T-helper 1 cell treated with Interleukin-12 subunit alpha and Interleukin-12 subunit beta and Interleukin-4 antibody, amounts not matched to agents 30 μg/mL and 1 μg/mL, for 36 hours (primary cell): Measurements from ENCODE around the gene PDZRN3.

Experiments used
- H3K27ac Mint-ChIP-seq: one replicate; pipeline ENCODE4 v1.8.0; 2021; ENCODE audit warnings: mild to moderate bottlenecking, mixed read lengths
- H3K27me3 Mint-ChIP-seq: one replicate; pipeline ENCODE4 v1.8.0; 2021; ENCODE audit warnings: low read depth, mixed read lengths
- H3K36me3 Mint-ChIP-seq: one replicate; pipeline ENCODE4 v1.8.0; 2021; ENCODE audit warnings: low read depth, mixed read lengths
- H3K4me1 Mint-ChIP-seq: one replicate; pipeline ENCODE4 v1.8.0; 2021; ENCODE audit warnings: low read depth, mixed read lengths
- H3K4me3 Mint-ChIP-seq: one replicate; pipeline ENCODE4 v1.8.0; 2021; ENCODE audit warnings: mild to moderate bottlenecking, moderate library complexity, mixed read lengths
- H3K9me3 Mint-ChIP-seq: one replicate; pipeline ENCODE4 v1.8.0; 2021; ENCODE audit warnings: mixed read lengths

PDZRN3 gene

DNA sequence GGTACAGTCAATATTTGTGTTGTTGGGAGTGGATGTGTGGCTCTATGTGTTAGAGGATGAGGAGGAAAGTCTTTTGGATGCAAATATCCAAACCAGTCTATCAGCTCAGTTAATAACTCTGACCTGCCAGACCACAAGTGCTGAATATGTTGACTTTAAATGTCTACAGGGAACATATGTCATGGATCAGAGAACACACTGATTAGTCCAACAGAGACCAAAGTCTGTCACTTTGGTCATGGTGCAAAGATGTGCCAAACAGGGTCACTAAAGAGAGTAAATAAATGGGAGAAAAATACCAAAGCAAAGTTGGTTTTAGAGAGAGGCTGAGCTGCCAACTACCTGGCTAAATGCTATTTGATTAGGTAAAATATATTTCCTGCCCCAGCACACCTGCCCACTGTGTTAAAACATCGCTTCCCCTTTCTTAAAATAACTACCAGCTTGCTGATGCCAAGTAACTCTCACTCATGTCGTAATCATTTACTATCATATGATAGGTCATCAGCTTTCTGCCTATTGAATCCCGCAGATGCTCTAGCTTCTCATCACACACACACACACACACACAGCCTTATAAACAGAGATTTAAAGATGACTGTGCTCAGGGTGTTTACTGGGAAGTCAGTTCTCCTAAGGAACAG lies 173.3 kb downstream of the PDZRN3 start:
- H3K36me3 Mint-ChIP-seq = no peaks in the 10 kb centered on the region
- H3K4me1 Mint-ChIP-seq = no peaks in the 10 kb centered on the region
- H3K9me3 Mint-ChIP-seq = no peaks in the 10 kb centered on the region
- no peak overlapping the region for H3K27ac Mint-ChIP-seq
- no peaks in the 10 kb centered on the region for H3K27me3 Mint-ChIP-seq
- no peak overlapping the region for H3K4me3 Mint-ChIP-seq

DNA sequence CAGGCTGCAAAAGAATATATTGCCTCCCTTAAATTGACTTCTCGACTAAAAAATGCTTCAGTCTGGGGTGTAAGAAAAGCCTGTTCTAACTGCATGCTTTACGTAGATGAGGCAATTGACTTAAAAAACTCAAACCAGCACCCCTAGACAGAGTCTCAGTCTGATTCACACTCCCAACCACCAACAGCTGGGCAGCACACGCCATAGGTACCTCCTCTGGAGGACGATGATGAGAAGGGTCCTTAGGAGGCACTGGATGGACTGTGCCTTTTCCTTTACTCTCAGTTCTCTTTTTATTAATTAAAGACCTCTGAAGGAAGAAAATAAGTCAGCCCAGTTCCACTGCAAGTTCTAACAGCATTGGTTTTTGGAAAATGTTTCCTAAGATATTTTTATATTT lies 175.0 kb downstream of the PDZRN3 start:
- Mint-ChIP-seq H3K27ac (no peak overlapping the region), H3K9me3 (no peaks in the 10 kb centered on the region), H3K27me3 (no peaks in the 10 kb centered on the region), H3K36me3 (no peaks in the 10 kb centered on the region), H3K4me1 (no peaks in the 10 kb centered on the region), H3K4me3 (no peak overlapping the region)

DNA sequence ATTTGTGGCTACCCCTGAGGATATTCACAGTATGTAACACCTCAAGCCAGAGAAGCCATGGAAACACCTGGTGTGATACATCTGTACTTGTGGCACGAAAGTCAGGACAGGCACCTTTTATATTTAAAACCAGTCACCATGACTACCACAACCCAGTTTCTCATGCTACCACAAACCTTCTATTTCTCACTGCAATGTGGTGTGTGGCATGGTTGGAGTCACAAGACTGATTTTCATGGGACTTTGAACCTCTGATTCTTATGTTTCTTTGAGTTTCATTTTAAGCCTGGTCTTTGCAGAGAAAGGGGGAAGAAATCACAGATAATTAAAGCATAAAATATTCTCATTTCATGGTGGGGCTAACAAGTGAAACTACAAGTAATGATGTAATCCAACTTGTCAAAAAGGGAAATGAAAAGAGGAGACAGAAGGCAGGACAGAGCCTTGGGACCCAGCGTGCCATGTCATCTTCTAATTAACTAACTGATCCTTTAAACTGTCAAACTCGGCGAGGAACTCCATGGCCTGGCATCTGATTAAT lies 175.9 kb downstream of the PDZRN3 start:
- Mint-ChIP-seq H3K4me1 (no peaks in the 10 kb centered on the region), H3K4me3 (no peak overlapping the region), H3K27ac (no peak overlapping the region), H3K27me3 (no peaks in the 10 kb centered on the region), H3K36me3 (no peaks in the 10 kb centered on the region), H3K9me3 (no peaks in the 10 kb centered on the region)

DNA sequence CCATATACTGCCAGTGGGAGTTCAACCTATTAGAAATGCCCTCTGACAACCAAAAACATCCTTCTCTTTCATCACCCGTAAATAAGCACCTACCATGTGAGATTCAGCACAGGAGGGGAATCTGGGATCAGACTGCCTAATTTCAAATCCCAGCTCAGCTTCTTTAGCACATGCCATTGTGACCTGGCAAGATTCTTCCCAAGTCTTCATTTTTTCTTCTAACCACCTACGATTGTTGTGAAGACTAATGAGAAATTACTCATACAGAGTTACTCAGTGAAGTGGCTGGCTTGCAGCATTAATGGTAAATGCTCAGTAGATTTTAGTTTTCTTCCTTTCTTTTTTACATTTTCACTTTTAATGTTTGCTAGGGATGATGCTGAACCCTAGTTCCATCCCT lies 176.7 kb downstream of the PDZRN3 start:
- no peak overlapping the region for H3K4me3 Mint-ChIP-seq
- H3K4me1 Mint-ChIP-seq = no peaks in the 10 kb centered on the region
- H3K27me3 Mint-ChIP-seq = no peaks in the 10 kb centered on the region
- no peak overlapping the region for H3K27ac Mint-ChIP-seq
- no peaks in the 10 kb centered on the region for H3K9me3 Mint-ChIP-seq
- H3K36me3 Mint-ChIP-seq = no peaks in the 10 kb centered on the region

DNA sequence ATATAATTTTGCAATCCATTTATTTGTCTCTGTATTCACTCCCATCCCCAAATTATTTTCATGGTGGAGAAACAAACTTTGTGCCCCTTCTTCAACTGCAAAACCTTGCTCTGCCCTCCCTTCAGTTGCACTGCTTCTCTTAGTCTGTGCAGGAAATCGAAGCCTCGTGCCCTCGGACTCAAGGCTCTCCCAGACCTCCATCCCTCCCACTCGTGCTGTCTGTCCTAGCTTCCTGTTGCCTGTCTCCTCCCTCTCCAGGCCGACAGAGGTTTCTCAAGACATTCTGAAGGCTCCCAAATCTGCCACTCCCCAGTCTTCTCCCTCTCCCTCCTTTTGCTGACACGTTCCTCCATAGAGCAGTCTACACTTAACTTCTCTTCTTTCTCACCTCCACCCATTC lies 177.6 kb downstream of the PDZRN3 start:
- H3K36me3 Mint-ChIP-seq = no peaks in the 10 kb centered on the region
- no peak overlapping the region for H3K27ac Mint-ChIP-seq
- no peaks in the 10 kb centered on the region for H3K4me1 Mint-ChIP-seq
- H3K9me3 Mint-ChIP-seq = no peaks in the 10 kb centered on the region
- H3K27me3 Mint-ChIP-seq = no peaks in the 10 kb centered on the region
- H3K4me3 Mint-ChIP-seq = no peak overlapping the region

DNA sequence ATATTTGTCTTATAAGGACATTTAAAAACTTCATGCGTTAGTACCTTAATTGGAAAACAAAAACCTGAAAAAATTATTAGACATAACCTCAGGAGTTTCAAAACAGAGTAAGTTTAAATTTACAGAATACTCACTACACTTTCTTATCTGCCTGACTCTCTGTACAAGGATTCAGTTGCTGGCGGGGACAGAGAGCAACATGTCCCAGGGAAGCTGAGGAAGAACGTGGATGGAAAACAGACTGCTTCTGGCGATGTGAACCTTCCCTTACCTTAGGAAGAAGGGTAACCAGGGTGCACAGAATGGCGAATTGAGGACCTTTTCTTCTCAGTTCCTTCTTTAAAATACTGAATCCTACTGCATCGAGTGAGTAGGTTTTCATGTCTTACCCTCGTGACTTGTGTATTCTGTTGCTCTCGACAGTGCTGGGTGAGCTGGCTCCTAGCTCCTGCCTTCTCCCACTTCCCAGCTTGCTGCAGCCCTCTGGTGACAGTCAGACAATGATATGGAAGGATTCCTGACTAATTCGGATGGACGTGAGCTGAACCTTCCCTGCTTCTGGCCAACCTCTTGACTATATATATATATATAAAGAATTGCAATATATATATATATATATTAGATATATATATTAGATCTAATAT lies 178.2 kb downstream of the PDZRN3 start:
- no peaks in the 10 kb centered on the region for H3K36me3 Mint-ChIP-seq
- no peaks in the 10 kb centered on the region for H3K4me1 Mint-ChIP-seq
- H3K4me3 Mint-ChIP-seq = no peak overlapping the region
- no peaks in the 10 kb centered on the region for H3K9me3 Mint-ChIP-seq
- H3K27ac Mint-ChIP-seq = no peak overlapping the region
- no peaks in the 10 kb centered on the region for H3K27me3 Mint-ChIP-seq

DNA sequence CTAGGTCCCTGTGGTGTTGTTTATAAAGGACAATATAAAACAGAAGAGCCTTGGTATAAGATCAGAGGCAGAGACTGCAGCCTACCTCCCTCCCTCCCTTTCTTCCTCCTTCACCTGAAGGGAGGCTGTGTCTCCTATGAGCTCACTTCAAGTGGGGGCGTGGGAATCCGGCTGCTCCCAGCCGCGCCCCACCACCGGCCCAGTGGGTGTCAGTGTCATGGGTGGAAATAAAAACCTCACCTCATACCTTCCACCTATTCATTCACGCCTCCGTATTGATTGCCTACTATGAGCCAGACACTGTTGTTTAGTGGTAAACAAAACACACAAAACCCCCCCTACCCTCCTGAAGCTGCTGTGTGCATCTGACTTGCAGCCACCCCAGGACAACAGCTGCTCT lies 181.9 kb downstream of the PDZRN3 start:
- Mint-ChIP-seq H3K27me3 (no peaks in the 10 kb centered on the region), H3K27ac (no peak overlapping the region), H3K9me3 (no peaks in the 10 kb centered on the region), H3K4me3 (no peak overlapping the region), H3K36me3 (no peaks in the 10 kb centered on the region), H3K4me1 (no peaks in the 10 kb centered on the region)

DNA sequence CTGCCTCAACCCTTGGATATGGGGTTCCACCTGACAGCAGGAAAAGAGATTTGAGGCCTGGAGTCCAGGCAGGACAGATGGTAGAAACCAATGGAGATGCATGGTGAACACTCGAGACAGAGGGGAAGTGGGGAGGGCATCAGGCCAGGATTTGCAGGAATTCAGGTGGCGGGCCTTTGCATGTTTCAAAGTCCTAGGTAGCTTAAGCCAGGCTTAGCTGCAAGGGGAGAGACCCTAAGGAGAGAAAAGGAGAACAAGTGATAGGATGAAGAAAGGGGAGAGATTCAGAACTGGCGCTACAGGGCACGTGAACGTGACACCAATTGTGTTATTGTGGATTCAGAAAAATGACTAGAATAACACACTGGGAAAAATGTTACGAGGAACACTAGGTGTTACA lies 182.6 kb downstream of the PDZRN3 start:
- H3K4me1 Mint-ChIP-seq = no peaks in the 10 kb centered on the region

DNA sequence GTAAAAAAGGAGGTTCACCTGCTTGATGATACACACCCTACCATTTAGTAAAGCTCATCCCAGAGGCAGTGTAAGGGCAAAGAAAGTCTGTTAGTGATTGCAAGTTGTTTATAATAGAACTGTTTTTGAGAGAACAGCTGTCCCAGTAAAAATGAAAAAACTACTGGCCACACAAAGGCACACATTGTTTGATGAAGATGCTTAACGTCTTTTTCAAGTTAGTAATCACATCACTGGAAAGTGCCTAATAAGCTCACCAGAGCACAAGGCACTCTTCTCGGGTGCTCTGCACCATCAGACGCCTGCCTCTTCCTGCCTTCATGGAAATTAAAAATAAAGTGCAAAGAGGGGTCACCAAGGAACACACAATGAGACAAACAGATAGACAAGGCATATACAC lies 186.9 kb downstream of the PDZRN3 start:
- H3K4me3 Mint-ChIP-seq = no peak overlapping the region
- no peak overlapping the region for H3K27ac Mint-ChIP-seq
- H3K9me3 Mint-ChIP-seq = no peaks in the 10 kb centered on the region
- no peaks in the 10 kb centered on the region for H3K4me1 Mint-ChIP-seq
- H3K27me3 Mint-ChIP-seq = no peaks in the 10 kb centered on the region
- H3K36me3 Mint-ChIP-seq = no peaks in the 10 kb centered on the region

More for the DNA sequence above, 182.6 kb downstream of the PDZRN3 start:
- Mint-ChIP-seq H3K27me3 (no peaks in the 10 kb centered on the region), H3K9me3 (no peaks in the 10 kb centered on the region), H3K36me3 (no peaks in the 10 kb centered on the region), H3K4me3 (no peak overlapping the region), H3K27ac (no peak overlapping the region)

DNA sequence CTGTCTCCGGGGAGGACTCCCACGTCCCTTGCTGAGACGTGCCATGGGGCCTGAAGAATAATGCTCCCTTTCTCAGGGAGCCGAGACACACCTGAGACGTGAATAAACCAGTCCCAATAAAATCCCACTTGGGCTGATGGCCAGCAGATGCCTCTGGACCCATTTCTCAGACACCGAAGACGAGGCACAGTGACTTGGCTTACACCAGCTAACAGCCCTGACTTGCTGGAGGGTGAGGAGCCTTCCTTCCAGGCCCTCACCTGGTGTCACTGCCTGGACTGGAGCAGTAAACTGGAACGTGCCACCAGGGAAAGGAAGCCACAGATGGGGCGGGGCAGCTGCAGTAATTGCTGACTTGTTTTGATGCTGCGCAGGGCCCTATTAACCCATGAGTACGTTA lies 189.7 kb downstream of the PDZRN3 start:
- no peaks in the 10 kb centered on the region for H3K9me3 Mint-ChIP-seq
- no peaks in the 10 kb centered on the region for H3K27me3 Mint-ChIP-seq
- no peak overlapping the region for H3K4me3 Mint-ChIP-seq
- H3K36me3 Mint-ChIP-seq = no peaks in the 10 kb centered on the region
- H3K27ac Mint-ChIP-seq = no peak overlapping the region
- no peaks in the 10 kb centered on the region for H3K4me1 Mint-ChIP-seq

DNA sequence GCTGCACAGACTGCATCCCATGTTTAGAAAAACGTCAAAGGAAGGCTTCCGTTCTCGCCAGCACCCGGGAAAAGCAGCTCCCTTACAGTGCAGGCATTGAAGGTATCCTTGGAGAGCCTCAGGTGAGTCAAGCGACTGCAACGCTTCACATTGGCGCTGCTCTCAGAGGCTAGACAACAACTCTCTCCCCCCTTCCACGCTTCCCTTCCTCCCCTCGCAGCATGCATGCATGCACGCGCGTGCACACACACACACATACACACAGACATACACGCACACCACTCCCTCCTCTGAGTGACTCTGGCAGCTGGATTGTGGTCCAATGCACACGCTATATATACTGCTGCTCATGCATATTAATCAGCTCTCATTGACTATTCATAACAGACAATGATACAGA lies 191.1 kb downstream of the PDZRN3 start:
- Mint-ChIP-seq H3K4me3 (no peak overlapping the region), H3K36me3 (no peaks in the 10 kb centered on the region), H3K9me3 (no peaks in the 10 kb centered on the region), H3K27me3 (no peaks in the 10 kb centered on the region), H3K27ac (no peak overlapping the region), H3K4me1 (no peaks in the 10 kb centered on the region)

DNA sequence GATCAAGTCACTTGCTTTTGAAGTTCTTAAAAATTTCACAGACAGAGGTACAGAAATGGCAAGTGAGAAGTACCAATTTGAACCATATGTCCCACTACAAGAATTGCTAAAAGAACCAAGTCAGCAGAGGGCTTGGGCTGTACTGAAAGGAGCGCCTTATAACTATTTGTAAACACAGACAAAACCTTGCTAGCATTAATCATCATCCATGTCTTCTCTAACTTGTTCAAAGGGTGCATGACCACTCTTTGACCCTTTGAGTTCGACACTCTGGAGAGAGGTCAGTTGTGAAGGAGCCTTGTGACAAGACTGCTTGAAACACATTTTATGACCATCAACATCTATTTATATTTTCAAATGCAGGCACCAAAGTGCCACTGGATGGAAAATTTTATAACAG lies 191.7 kb downstream of the PDZRN3 start:
- H3K9me3 Mint-ChIP-seq = no peaks in the 10 kb centered on the region
- H3K27me3 Mint-ChIP-seq = no peaks in the 10 kb centered on the region
- no peaks in the 10 kb centered on the region for H3K36me3 Mint-ChIP-seq
- no peak overlapping the region for H3K4me3 Mint-ChIP-seq
- H3K4me1 Mint-ChIP-seq = no peaks in the 10 kb centered on the region
- no peak overlapping the region for H3K27ac Mint-ChIP-seq

DNA sequence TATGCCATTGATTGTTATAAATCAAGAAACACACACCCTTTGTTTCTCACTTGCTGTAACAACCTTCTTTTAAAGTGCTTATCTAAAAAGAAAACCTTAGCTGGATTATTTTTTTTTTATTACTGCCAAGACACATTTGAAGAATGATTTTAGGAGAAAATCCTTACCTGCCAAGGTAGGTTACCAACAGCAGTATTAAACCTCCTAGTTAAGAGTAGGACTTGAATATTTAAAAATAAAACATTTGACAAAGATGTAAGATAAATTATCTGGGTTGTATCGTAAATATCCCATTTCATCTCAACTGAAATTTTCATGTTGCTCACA lies 192.1 kb downstream of the PDZRN3 start:
- H3K4me3 Mint-ChIP-seq = no peak overlapping the region
- H3K9me3 Mint-ChIP-seq = no peaks in the 10 kb centered on the region
- no peaks in the 10 kb centered on the region for H3K27me3 Mint-ChIP-seq
- H3K36me3 Mint-ChIP-seq = no peaks in the 10 kb centered on the region
- H3K4me1 Mint-ChIP-seq = no peaks in the 10 kb centered on the region
- H3K27ac Mint-ChIP-seq = no peak overlapping the region

DNA sequence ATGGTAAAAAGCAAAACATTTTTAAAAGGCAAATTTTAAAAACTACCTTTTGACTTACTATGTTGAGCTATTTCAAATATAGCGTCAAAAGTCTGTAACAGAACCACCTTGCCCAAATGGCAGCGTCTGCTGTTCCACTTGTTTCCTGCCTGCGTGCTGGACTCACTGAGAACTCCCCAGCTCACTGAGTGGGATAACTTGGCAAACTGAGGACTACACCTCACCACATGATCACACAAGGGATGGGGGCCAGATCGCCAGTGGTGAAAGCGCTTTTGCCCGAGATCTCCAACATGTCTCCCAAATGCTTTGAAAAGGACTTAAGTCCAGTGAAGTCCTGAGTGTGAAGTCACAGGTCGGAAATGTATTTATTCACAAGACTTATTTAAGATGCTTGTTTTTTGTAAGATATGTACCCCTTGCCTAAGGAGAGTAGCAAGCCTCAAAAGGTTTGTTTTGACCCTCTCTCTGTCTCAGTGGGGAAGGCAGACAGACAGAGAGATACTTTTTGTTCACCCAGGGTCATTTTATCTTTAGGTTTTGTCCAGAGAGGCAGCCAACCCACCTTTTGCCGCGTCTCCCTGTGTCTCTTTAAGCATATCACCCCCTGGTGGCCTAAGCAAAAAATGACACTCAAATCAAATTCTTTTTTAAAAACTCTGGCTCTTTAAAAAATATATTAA lies 192.6 kb downstream of the PDZRN3 start:
- Mint-ChIP-seq H3K27me3 (no peaks in the 10 kb centered on the region), H3K4me1 (no peaks in the 10 kb centered on the region), H3K36me3 (no peaks in the 10 kb centered on the region), H3K4me3 (no peak overlapping the region), H3K9me3 (no peaks in the 10 kb centered on the region), H3K27ac (no peak overlapping the region)

DNA sequence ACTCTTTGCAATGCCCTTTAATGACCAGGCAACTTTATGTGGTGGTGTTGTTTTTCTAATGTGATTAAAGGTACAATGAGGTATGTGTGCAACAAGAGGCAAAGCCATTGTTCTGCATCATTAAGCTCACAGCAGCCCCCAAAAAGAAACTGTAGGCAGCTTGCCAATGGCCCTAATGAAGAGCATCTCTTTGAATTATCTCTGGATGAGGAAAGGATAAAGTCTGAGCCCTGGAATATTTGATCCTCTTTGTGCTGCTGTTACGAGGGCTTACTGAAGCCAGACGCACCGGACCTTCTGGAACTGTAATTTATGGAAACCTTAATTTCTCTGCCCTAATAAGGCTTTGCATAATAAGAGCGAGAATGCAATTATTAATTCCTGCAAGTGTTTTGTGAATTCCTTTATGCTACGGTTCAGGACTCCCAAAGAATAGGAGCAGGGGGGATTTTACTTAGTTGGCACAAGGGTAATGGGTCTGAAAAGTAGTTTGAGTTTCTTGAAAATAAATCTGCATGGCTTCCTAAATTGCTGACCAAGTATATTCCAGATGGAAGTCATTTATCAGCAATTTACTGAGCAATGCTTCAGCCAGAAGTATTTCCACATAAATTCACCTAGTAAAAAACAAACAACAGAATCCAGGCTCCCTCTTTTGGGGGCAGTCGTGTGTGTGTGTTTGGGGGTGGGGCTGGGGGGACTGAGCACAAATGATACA lies 193.4 kb downstream of the PDZRN3 start:
- H3K27ac Mint-ChIP-seq = no peak overlapping the region
- no peak overlapping the region for H3K4me3 Mint-ChIP-seq
- H3K36me3 Mint-ChIP-seq = no peaks in the 10 kb centered on the region
- H3K4me1 Mint-ChIP-seq = no peaks in the 10 kb centered on the region
- H3K27me3 Mint-ChIP-seq = no peaks in the 10 kb centered on the region
- no peaks in the 10 kb centered on the region for H3K9me3 Mint-ChIP-seq
